Hematopoietic multipotent progenitor cell treated with erythropoietin and hydrocortisone succinate and interleukin-3 and kit ligand, for 4 days (in vitro differentiated cells): ENCODE results near the gene PRKCD.

Experiments used
- DNase-seq: peaks from one replicate; pipeline ENCODE4 v3.0.0-alpha.2; 2015

PRKCD gene

DNA sequence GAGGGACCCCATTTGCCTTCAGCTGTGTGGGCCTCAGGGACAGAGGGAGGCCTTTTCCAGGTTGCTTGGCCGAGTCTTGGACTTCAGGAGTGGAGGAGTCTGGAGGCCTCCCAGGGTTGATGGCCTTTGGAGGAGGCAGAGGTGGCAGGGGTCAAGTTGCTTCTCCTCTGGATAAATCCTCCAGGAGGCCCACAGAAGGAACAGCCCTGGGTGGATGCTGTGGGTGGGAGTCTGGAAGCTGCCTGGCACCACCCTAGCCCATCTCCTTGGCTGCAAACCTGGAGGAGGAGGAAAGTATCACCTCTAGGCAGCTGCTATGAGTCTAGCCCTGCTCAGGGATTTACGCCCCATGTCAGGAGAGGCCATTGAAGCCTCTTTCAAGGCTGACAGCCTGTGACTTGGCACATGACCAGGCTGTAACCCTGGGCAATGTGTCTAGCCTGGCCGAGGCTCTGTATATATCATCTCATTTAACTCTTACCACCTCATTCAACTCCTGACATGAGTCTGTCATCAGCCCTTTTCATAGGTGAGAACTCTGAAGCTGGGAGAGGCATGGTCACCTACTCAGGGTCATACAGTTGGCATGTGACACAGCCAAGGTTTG lies 2.9 kb upstream of the PRKCD start:
- no peak for DNase-seq

DNA sequence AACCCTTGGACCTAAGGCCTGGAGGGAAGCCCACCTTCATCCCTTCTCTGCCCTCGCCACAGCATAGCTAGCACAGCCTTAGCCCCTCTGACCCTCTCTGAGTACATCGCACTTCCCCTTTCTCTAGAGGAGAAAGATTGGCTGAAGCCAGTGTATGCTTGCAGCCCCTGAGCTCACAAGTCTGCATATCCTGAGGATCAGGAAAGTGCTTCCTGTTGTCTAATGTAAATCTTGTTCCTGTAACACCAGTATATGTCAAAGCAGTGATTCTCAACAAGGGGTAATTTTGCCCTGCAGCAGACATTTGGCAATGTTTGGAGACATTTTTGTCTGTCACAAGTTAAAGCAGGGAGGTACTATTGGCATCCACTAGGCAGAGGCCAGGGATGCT lies 2.2 kb upstream of the PRKCD start:
- peak; percentile 63 for DNase-seq

DNA sequence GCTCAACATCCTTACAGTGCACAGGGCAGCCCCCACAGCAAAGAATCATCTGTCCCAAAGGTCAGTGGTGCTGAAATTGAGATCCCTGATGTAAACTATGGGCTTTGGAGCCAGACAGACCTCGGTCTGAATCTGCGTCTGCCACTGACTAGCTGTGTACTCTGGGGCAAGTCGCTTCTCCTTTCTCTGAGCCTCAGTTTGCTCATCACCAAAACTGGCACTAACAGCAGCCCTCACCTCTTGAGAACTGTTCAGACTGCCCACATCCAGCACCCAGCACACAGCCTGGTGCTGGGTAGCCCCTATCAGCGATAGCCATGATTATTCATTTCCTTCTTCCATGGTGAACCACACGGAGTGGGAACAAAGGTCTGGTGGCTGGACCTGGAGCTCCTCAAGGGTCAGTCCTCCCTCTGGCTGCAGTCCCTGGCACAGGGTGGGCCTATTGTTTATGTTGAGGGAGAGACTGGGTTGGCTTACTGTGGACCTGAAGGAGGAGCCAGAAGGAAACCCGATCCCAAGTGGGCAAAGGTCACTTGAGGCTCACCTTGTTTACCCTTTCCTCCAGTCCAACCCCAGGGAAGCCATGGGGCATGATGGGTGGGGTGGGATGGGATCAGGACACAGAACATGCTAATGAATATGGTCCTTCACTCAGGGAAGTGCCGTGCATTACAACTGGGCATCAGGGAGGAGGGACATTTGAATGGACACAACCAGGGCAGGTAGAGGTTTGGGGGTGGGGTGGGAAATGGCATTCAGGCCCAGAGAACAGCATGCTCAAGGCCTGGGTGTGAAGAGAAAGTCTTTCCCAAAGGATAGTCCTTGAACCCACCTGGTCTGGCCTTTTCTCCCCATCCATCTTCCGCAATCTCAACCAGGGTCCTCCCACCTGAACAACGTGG lies 1.6 kb upstream of the PRKCD start:
- no peak for DNase-seq

DNA sequence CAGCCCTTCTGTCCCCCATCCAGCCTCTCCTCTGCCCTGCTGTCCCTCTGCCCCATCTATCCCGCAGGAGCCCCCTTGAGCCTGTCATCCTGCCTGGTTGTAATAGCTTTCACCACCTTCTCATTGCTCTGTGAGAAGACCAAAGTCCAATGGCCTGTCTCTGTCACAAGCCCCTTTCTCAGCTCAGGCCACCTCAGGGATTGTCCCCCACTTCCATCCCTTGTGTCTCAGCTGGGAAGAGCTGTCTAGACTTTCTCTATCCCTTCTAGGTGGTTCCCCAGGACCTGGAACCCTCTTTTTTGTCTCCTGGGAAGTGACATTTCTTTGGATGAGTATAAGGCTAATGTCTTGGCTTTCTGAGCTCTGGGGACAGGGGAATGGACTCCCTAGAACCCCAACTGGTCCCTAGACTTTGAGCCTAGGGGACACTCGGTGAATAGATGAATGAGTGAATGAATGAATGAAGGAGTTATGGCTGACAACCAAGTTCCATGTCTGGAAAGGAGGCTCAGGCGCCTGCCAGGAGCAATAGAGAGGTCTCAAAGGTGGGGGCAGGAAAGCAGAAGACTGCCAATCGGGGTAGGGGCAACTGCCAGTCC lies 849 bp upstream of the PRKCD start:
- DNase-seq: no peak

DNA sequence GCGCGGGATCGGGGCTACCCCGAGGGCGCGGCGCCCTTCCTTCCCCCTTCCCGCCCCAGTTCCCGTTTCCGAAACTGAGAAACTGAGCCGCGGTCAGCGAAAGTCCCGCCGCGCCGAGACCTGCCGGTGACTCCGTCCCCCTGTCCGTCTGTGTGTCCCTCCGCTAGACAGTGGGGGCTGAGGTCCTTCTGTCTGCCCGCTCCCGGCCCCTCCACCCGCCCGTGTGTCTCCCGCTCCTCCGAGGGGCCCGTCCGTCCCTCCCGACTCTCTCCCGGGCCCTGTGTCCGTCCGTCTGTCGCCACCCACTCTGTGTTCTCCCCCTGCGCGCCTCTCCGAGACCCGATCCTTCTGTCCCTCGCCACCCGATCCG lies 426 bp downstream of the PRKCD start:
- DNase-seq: peak; percentile 41

DNA sequence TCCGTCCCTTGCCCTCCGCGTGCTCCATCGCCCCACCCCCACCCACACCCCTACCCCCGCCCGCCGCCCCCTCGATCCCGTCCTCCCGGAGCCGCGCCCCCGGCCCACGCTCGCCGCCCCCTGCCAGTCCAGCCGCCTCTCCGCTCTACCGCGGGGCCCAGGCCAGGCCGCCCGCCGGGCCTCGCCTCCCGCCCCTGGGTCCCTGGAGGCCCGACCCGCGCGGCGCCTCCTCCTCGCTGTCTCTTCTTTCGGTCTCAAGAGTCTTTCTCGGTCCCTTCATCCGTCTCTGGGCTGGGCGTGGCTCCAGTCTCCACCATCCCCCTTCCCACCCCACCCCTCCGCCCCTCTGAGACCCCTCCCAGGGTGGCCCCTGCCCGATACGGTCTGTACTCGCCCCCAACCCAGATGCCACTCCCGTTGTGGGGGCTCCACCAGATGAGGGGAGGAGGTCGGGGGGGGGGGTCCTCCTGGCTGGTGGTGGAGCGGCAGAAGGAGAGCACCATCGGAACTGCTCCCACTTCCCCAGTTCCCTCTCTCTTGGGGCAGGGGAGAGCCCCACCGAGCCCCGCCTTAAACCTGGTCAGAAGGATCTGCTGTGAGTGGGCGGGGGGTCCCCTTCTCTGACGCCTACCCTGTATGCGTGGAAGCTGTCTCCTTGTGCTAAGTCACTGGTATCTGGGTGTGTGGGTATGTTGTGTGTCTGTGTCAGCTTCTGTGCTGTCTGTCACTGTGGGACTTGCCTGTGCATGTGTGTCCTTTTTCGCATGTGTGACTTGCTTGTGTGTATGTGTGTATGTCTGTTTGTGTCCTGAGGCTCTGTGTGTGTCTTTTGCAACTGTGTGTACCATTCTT lies 1.0 kb downstream of the PRKCD start:
- DNase-seq: peak; percentile 62

DNA sequence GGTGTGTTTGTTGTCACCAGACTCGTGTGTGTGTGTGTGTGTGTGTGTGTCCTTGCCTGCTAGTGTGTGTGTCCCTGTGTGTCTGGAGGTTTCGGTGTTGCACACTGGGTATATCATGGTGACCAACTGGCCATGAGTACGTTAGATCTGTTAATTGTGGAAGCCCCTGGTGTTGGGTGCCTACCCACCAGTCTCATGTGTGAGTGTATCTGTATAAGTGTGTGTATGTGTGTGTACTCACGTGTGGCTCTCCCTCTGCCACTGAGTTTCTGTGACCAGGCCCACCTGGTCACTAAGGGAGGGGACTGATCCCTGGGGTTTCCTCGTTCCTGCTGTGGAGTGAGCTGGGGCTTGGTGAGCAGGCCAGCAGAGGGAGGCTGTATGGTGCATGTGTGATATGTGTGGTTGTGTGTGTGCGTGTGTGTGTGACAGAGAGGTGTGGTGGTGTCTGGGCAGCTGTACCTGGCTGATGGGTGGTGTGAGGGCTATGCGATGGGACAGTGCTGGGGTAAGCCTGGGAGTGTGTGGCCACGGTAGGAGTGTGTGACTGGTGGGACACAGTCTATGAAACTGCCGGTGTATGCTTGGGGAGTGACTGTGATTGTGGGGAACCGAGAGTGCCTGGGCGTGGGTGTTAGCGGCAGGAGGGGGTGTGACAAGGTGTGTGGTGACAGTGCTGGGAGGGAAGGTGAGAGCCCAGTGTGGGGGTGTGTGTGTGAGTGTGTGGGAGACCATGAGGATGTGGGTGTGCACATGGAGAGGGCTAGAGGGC lies 1.8 kb downstream of the PRKCD start:
- DNase-seq: no peak

DNA sequence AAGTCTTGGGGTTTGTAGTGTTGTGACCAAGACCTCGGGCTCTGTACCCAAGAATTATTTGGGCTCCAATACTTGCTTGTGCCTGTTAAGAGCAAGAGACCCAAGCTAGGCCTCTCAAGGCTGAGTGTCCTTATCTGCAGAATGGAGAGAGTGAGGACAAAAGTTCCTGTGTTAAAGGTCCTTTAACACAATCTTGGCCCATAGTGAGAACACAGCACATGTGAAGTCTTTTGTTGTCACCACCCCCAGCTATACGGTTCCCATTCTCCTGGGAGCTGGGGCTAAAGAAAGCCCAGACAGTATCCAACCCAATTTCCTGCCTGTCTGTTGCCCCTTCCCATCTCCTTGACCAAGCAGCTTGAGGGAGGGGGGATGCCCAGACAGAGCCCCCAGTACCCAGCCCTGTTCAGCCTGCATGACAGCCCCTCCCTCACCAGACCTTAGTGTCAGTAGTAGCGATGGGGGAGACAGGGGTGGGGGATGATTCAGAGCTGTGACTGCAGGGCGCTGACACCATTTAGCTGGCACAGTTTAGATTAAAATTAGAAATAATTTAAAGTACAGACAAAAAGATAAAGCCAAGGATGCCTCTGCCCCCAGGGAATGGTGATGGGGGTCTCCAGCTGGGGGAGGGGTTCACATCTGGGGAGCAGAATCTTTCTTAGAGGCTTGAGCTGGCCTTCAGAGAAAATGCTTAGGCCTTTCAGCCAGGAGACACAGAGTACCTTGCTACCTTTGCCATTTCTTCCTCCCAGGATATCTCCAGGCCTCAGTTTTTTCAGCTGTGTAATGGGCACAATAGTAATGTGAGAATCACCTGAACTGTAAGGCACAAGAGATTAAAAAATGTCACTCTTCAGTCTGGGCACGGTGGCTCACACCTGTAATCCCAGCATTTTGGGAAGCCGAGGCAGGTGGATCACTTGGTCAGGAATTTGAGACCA lies 2.7 kb downstream of the PRKCD start:
- DNase-seq: peak; percentile 47

DNA sequence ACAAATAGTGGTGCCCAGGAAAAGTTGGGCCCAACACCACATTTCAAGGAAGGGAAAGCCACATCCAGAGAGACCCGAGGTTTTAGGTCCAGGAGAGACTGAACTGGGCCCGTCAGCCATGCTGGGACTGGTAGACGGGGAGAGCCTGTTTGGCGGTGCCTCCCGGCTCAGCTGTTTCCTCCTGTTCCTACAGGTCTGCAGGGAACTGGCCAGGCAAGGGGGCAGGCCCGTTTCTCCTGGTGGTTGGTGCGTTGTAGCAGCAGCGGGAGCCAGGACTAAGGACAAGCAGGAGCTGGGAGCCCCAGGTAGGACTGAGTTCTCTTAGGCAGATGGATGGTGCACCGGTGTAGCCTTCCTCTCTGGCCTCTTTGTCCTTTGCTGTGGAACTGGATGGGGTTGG lies 3.9 kb downstream of the PRKCD start:
- DNase-seq: no peak

DNA sequence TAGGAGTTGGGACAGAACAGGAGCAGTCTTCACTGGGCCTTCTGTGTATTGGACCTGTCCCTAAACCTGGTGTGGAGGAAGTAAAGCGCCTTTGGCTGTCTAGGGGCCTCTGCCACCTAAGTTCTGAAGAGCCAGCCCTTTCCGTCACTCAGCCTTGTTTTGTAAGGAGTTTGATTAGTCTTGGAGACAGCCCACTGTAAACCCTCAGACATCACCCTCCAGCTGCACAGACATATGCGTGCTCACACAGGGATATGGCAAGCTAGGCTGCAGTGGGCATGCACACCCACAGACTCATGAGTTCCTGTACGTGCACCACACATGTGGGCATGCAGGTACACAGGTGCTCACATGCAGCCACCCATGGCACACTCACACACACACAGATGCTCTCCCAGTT lies 5.2 kb downstream of the PRKCD start:
- no peak for DNase-seq

DNA sequence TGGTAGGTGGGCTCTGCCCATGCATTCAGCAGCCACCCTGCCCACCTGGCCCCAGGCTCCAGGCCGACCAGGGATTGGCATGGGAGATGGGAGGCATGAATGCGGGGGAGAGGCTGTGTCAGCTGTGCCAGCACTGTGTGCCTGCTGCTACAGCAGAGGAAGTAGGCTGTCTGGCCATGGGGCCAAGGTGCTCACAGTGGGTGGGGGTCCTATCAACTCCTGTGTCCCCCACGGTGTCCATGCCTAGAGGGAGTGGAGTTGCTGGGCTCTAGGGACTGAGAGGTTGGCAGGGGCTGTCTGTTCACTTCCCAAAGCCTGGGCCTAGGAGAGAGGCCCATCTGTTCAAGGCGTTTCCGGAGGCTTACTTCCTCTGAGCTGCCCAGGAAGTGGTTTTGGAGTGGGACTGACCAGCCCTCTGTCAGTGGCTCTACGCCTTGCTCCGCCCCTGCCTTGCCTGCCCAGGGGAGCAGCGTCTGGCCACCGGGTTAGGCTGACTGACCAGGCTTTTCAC lies 5.8 kb downstream of the PRKCD start:
- peak; percentile 83 for DNase-seq

DNA sequence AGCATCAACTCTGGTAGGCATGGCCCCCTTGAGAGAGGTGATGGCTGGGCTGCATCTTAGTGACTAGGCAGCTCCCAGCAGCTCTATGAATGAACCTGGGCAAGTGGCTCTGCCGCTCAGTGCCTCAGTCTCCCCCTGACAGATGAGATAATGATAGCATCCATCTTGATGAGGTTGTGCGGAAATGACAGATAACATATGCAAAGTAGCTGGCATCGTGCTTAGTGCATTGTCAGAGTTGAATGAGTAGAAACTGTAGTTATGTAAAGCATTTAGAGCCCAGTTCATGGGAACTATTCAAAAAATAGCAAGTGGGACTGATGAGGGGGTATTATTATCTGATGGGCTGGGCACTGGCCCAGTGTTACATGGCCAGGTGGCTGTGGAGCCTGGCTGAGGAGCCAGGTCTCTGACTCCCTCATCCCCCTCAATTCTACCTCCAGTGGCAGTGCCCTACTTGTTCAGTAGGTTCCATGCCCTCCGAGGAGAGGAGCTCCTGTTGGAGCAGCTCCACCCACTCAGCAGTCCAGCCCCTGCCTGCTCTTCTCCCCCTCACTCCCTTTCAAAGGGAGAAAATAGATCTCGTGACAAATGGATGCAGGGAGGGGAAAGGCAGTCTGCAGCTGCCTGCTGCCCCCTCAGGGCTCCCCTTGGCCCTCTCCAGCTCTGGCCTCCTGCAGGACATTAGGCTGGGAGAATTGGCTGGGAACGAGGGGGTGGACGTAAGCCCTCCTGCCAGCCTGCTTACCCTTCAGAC lies 6.6 kb downstream of the PRKCD start:
- no peak for DNase-seq

DNA sequence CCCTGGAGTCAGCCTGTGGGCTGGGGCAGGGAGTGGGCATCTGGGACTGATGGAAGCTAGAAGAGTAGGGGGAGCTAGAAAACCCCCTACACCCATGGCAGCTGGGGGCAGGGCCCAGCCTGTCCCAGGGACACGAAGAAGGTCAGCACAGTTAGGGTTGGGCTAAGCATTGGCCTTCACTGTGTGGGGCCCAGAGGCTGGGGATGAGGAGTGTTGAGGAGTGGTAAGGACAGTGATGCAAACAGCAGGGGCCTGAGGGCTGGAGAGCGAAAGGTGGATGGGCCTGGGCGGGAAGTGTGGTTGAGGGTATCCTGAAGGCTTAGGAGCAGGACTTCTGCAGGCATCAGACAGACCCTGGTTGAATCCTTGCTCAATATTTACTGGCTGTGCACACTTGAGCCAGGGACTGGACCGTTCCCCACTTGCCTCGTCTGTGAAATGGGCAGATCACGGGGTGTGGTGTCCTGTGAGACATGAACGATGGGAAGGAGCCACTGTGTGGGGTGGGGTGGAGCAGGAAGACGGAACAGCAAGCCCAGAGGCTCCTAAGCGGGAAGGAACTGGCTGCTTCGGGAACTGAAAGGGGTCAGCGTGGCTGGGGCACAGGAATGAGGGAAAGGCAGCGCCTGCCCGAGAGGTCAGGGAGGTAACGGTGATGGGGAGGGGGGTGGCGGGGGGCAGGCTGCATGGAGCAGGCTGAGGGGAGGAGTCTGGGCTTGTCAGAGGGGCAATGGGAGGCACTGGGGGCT lies 7.3 kb downstream of the PRKCD start:
- no peak for DNase-seq

DNA sequence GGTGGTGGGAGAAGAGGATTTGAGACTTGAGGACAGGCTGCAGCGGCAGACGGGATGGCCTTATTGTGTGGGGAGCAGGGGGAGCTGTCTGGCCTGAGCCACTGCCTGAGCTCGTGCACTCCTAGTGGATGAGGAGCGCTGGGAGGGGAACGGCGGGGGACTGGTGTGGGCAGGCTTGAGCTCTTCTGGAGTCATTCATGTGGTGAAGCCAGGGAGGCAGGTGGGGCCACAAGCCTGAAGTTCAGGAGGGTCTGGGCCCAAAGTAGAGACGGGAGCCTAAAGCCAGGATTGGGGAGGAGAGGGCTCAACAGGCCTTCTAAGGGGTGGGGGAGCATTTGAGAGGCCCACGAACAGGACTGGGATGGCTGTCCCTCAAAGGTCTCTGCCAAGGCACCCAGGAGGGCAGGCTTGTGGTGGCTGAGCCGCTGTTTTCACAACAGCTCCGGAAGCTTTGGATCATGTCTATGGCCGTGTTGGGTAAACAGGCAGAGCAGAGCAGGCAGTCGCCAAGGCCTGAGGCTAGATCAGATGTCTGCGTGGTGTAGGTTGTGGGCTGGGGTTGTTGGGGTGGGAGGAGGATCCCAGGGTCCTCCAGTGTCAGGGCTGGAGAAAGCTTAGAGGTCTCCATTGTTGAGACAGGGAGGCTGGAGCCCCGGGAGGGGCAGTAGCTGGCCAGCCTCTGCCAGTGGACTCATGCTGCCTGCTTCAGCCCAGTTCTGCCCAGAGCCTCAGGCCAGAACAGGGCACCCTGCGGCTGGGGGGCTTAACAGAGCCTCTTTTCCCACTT lies 8.2 kb downstream of the PRKCD start:
- DNase-seq: peak; percentile 77

DNA sequence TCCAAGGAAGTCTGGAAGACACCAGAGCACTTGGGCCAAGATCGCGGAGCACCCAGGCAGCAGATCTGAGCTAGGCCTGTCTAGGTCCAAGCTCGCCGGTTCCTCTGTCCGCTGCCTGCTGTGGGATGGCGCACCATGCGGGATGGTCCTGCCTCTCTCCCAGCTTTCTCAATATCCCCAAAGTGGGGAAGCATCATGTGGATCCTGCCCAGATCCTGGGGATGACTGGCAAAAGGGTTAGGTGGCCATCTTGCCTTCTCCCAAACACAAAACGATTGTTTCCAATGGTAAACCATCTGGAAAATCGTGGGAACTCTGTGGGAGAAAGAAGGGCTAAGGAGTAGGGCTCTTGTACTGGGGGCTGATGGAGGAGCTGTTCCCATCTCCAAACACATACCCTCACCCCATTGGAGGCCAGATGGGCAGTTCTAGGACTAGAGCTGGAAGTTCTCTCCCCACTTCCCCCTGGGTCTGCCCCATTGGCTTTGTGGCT lies 8.9 kb downstream of the PRKCD start:
- DNase-seq: no peak

DNA sequence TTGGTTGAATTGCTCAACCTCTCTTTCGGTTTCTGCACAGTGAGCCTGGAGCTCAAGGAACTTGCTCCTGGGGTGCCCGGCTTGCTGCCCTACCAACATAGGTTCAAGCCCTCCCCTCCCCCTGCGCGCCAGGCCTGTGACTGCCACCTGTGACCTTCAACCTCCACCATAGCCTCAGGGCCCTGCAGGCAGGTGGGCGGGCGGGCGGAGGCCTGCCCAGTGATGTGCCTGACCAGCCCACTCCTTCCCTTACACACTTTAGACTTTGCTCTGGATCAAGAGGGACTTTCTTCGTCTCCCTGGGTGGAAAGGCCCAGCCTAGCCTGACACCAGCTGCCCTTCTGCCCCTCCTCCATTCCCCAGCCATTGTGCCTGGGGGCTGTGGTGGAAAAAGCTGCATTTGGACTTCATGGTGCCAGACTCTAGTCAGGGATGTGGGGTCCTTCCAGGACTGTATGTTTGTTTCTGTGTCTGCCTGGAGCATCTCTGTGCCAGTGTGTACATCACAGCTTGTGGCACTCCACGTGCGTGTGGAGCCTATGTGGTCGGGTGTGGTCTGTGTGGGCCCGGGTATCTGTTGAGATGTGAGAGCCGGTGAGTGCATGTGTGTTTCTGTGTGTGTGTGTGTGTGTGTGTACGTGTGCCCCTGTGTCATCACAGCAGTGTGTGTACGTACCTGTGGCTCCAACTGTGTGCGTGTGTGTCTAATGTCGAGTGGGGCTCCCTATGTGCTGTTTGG lies 9.5 kb downstream of the PRKCD start:
- DNase-seq: peak; percentile 84

DNA sequence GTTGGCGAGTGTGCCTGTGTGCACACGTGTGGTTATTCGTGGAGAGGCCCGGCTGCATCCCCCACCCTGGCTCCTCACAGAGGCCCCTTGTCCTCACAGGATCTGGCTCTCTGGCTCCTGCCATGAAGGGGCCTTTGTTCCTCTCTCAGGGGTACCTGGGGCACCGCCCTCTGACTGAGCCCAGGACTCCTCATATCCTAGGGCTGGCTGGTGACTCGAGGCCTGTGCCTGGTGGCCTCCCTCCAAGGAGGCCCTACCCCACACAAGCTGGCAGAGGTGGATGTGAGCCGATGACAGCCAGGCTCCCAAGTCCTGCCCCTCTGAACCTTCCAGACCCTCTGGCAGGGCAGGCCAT lies 10.0 kb downstream of the PRKCD start:
- no peak for DNase-seq
